Measurements from ENCODE around the gene SPECC1. TPM values are rescaled to one million over a fixed set of nuclear protein-coding genes. Genes with fewer than 3 reads are reported as not detected.

SPECC1 gene
- total RNA-seq, 1 donor from 2014 or later, result 65.7 TPM

GRCh38 chr17:20118280-20118679 is 109.1 kb downstream of the SPECC1 start:
- Mint-ChIP-seq H3K27me3 (ENCODE audit: unreplicated experiment) (no peaks in the 10 kb centered on the region), H3K4me3 (ENCODE audit: unreplicated experiment) (no peak overlapping the region), H3K36me3 (ENCODE audit: low read depth, unreplicated experiment) (no peaks in the 10 kb centered on the region), H3K4me1 (ENCODE audit: unreplicated experiment) (no peaks in the 10 kb centered on the region), H3K9me3 (ENCODE audit: unreplicated experiment) (no peaks in the 10 kb centered on the region), H3K27ac (ENCODE audit: unreplicated experiment) (no peak overlapping the region)
- no peak for TF ChIP-seq CTCF (IDR thresholded peaks at IDR 0.05; ENCODE audit: unreplicated experiment)
- DNase-seq (ENCODE audit: low spot score), result no peak

- Mint-ChIP-seq H3K4me1 (ENCODE audit: unreplicated experiment) (peaks cover 3% of the 10 kb centered on the region), H3K27ac (ENCODE audit: unreplicated experiment) (no peak overlapping the region), H3K4me3 (ENCODE audit: unreplicated experiment) (no peak overlapping the region)
Observed at GRCh38 chr17:20120836-20121235, 111.7 kb downstream of the SPECC1 start.

GRCh38 chr17:20121359-20122253 is 112.4 kb downstream of the SPECC1 start:
- H3K27me3 Mint-ChIP-seq (ENCODE audit: unreplicated experiment), result no peaks in the 10 kb centered on the region
- peak; percentile 83 for TF ChIP-seq CTCF (IDR thresholded peaks at IDR 0.05; ENCODE audit: unreplicated experiment)
- no peaks in the 10 kb centered on the region for H3K9me3 Mint-ChIP-seq (ENCODE audit: unreplicated experiment)
- H3K4me3 Mint-ChIP-seq (ENCODE audit: unreplicated experiment), result no peak overlapping the region
- H3K4me1 Mint-ChIP-seq (ENCODE audit: unreplicated experiment), result peaks cover 10% of the 10 kb centered on the region
- no peak overlapping the region for H3K27ac Mint-ChIP-seq (ENCODE audit: unreplicated experiment)
- peak; percentile 73 for DNase-seq (ENCODE audit: low spot score)
- no peaks in the 10 kb centered on the region for H3K36me3 Mint-ChIP-seq (ENCODE audit: low read depth, unreplicated experiment)

More at GRCh38 chr17:20120836-20121235, 111.7 kb downstream of the SPECC1 start:
- no peak for DNase-seq (ENCODE audit: low spot score)
- H3K36me3 Mint-ChIP-seq (ENCODE audit: low read depth, unreplicated experiment), result no peaks in the 10 kb centered on the region
- TF ChIP-seq CTCF (IDR thresholded peaks at IDR 0.05; ENCODE audit: unreplicated experiment), result no peak
- H3K27me3 Mint-ChIP-seq (ENCODE audit: unreplicated experiment), result no peaks in the 10 kb centered on the region
- no peaks in the 10 kb centered on the region for H3K9me3 Mint-ChIP-seq (ENCODE audit: unreplicated experiment)

- no peak for TF ChIP-seq CTCF (IDR thresholded peaks at IDR 0.05; ENCODE audit: unreplicated experiment)
- H3K27ac Mint-ChIP-seq (ENCODE audit: unreplicated experiment), result no peak overlapping the region
- no peaks in the 10 kb centered on the region for H3K27me3 Mint-ChIP-seq (ENCODE audit: unreplicated experiment)
- no peak for DNase-seq (ENCODE audit: low spot score)
- no peaks in the 10 kb centered on the region for H3K36me3 Mint-ChIP-seq (ENCODE audit: low read depth, unreplicated experiment)
- H3K9me3 Mint-ChIP-seq (ENCODE audit: unreplicated experiment), result no peaks in the 10 kb centered on the region
- peaks cover 11% of the 10 kb centered on the region for H3K4me1 Mint-ChIP-seq (ENCODE audit: unreplicated experiment)
- no peak overlapping the region for H3K4me3 Mint-ChIP-seq (ENCODE audit: unreplicated experiment)
Observed at GRCh38 chr17:20122254-20122879, 113.2 kb downstream of the SPECC1 start.

GRCh38 chr17:20123209-20123608 is 114.0 kb downstream of the SPECC1 start:
- H3K27ac Mint-ChIP-seq (ENCODE audit: unreplicated experiment), result no peak overlapping the region
- peaks cover 14% of the 10 kb centered on the region for H3K4me1 Mint-ChIP-seq (ENCODE audit: unreplicated experiment)
- H3K27me3 Mint-ChIP-seq (ENCODE audit: unreplicated experiment), result no peaks in the 10 kb centered on the region
- no peak for TF ChIP-seq CTCF (IDR thresholded peaks at IDR 0.05; ENCODE audit: unreplicated experiment)
- no peak for DNase-seq (ENCODE audit: low spot score)
- H3K4me3 Mint-ChIP-seq (ENCODE audit: unreplicated experiment), result no peak overlapping the region
- H3K36me3 Mint-ChIP-seq (ENCODE audit: low read depth, unreplicated experiment), result no peaks in the 10 kb centered on the region
- H3K9me3 Mint-ChIP-seq (ENCODE audit: unreplicated experiment), result no peaks in the 10 kb centered on the region

Data from endothelial cell (in vitro differentiated cells).